ENCODE results near the gene HNRNPLL.
"Not testable (repeated sequence)": the region's sequence is repeated elsewhere in the genome, so short reads cannot be mapped to it uniquely, and the experiment has no call there.

The HNRNPLL gene

GRCh38 chr2:38560092-38560491, 42.6 kb downstream of the HNRNPLL start:
- no peak overlapping the region for H3K27ac ChIP-seq

GRCh38 chr2:38557981-38558380, 44.7 kb downstream of the HNRNPLL start:
- Histone ChIP-seq H3K27ac (no peak overlapping the region), H3K4me3 (no peak overlapping the region)

More at GRCh38 chr2:38560092-38560491, 42.6 kb downstream of the HNRNPLL start:
- H3K4me3 ChIP-seq, result no peak overlapping the region

DNA sequence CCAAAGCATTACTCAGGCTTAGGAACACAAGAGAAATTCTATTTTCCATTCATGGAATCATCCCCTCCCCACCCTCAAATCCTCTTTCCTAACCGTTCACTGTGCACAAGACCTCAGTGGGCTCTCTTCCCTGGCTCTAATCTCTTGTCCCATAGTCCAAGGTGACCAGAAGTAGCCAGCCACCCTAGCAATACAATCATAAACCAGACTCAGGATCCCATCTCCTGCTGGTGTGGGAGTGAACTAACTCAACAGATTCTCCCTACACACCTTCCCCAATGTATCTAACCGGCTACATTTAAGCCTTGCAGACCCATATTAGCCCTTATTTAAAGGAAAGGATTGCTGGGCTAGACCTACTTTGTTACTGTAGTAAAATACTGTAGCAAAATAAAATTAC, 45.5 kb downstream of the HNRNPLL start:
- no peak overlapping the region for H3K27ac ChIP-seq
- no peak overlapping the region for H3K4me3 ChIP-seq

- Histone ChIP-seq H3K27ac (no peak overlapping the region), H3K4me3 (no peak overlapping the region)
These were observed 46.5 kb downstream of the HNRNPLL start for GRCh38 chr2:38556006-38556801.

GRCh38 chr2:38554973-38555595, 47.6 kb downstream of the HNRNPLL start:
- Histone ChIP-seq H3K27ac (no peak overlapping the region), H3K4me3 (no peak overlapping the region)

DNA sequence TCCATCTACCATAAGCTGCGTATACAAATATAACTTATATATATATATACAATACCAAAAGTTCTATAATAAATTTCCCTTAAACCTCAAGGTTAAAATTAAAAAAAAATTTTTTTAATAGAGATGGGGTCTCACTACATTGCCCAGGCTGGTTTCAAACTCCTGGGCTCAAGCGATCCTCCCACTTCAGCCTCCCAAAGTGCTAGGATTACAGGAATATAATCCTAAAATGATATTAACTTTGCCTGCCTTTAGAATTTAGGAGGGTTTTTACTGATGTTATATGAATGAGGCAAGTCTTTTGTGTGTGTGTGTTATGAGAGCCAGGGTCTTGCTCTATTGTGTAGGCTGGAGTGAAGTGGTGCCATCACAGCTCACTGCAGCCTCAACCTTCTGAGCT, 49.2 kb downstream of the HNRNPLL start:
- Histone ChIP-seq H3K27ac (no peak overlapping the region), H3K4me3 (no peak overlapping the region)

GRCh38 chr2:38552259-38552658, 50.5 kb downstream of the HNRNPLL start:
- no peak overlapping the region for H3K4me3 ChIP-seq
- no peak overlapping the region for H3K27ac ChIP-seq

DNA sequence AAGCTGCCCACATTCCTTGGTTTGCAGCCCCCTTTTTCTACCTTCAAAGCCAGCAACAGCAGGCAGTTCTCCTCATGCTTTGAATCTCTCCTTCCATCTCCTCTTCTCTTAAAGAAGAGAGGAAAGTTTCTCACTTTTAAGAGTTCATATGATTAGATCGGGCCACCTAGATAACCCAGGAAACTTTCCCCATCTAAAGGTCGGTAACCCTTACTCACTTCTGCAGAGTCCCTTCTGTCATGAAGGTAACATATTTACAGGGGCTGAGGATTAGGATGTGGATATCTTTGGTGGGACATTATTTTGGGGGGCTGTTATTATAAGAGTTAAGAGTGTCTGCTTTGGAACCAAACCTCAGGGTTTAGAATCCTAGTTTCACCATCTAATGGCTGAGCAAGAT, 51.0 kb downstream of the HNRNPLL start:
- Histone ChIP-seq H3K4me3 (no peak overlapping the region), H3K27ac (no peak overlapping the region)

DNA sequence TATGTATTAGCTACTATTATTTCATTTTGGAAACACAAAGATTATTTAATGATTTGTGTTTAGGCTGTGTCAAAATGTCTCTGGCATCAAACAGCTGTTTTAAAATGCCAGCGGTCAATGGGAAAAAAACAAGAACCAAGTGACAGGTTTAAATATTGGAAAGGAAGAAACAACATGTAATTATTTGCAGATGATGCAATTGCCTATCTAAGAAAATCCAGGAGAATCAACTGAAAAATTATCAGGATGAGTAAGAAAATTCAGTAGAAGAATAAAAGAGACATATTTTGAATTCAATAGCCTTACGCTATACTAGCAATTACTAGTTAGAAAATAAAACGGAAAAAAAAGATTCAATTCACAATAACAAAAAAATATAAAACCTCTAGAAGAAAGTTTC, 51.6 kb downstream of the HNRNPLL start:
- H3K27ac ChIP-seq, result no peak overlapping the region

GRCh38 chr2:38549851-38550250, 52.9 kb downstream of the HNRNPLL start:
- Histone ChIP-seq H3K4me3 (no peak overlapping the region), H3K27ac (no peak overlapping the region)

More for the DNA sequence above, 51.6 kb downstream of the HNRNPLL start:
- no peak overlapping the region for H3K4me3 ChIP-seq

DNA sequence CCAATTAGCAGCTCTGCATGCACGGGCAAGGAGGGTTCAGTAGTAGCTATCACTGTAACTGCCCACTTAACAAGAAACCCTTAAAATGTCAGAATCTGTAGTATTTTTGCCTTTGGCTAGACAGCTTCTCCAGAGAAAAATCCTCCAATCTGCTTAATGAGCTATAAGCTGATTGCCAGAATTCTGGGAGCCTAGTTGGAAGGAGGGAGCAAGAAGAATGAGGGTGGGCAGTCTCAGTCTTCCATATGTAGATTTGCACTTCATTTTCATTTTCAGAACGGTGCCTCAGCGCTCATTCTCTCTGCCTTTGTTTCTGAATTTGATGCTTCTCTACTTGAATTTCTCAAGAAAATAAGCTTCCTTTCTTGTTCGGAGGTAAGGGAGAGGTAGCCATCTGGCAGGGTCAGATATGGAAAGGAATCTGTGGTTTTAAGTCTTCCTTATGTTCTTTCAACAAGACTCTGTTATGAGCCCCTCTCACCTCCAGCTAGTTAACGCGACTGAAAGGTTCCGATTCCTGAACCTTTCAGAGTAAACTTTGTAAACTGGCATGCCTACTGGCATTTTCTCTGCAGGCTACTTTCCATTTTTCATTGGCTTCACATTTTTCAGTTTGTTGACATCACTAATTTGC, 53.5 kb downstream of the HNRNPLL start:
- Histone ChIP-seq H3K4me3 (no peak overlapping the region), H3K27ac (no peak overlapping the region)

GRCh38 chr2:38547791-38548190, 54.9 kb downstream of the HNRNPLL start:
- no peak overlapping the region for H3K4me3 ChIP-seq
- no peak overlapping the region for H3K27ac ChIP-seq

GRCh38 chr2:38546585-38546984, 56.1 kb downstream of the HNRNPLL start:
- no peak overlapping the region for H3K4me3 ChIP-seq
- no peak overlapping the region for H3K27ac ChIP-seq

DNA sequence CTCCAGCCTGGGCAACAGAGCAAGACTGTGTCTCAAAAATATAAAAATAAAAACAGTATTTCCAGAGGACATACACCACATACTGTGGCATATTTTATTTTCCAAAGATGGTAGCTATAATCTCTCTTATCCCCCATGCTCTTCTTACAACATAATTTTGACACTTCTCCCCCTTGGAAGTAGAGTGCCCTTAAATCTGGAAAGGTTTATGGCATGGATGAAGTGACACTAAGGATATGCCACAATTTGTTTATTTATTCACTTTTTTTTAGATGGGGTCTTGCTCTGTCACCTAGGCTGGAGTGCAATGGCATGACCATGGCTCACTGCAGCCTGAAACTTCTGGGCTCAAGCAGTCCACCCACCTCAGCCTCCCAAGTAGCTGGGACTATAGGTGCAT, 56.7 kb downstream of the HNRNPLL start:
- H3K27ac ChIP-seq, result no peak overlapping the region
- no peak overlapping the region for H3K4me3 ChIP-seq

- not testable (repeated sequence) for H3K27ac ChIP-seq, H3K4me3 ChIP-seq
These were observed 60.5 kb downstream of the HNRNPLL start for GRCh38 chr2:38542248-38542631.

- no peak overlapping the region for H3K4me3 ChIP-seq
- H3K27ac ChIP-seq, result no peak overlapping the region
These were observed 62.0 kb downstream of the HNRNPLL start for GRCh38 chr2:38540580-38541286.

DNA sequence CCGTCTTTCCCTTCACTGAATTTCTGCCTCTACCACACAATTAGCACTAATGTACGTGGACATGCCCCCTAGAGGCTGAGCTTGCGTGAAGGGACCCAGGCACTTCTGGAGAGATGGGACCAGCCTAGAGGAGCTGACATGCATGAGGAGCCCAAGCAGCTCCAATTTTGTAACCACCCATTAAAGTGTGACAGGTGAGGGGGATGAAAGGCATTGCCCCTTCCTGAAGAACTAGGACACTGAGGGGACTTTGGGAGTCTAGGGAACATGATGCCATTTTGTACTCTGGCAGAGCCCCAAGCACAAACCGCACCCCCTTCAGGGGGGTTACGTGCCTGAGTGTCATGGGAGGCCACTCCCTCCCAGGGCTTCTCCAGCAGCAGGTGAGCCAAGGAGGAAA, 63.6 kb downstream of the HNRNPLL start:
- Histone ChIP-seq H3K4me3 (no peak overlapping the region), H3K27ac (no peak overlapping the region)

GRCh38 chr2:38537937-38538525, 64.7 kb downstream of the HNRNPLL start:
- Histone ChIP-seq H3K4me3 (no peak overlapping the region), H3K27ac (no peak overlapping the region)

DNA sequence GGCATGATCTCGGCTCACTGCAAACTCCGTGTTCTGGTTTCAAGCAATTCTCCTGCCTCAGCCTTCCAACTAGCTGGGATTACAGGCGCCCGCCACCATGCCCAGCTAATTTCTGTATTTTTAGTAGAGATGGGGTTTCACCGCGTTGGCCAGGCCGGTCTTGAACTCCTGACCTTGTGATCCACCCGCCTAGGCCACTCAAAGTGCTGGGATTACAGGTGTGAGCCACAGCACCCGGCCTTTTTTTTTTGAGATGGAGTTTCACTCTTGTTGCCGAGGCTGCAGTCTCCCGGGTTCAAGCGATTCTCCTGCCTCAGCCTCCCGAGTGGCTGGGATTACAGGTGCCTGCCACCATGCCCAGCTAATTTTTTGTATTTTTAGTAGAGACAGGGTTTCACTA, 65.4 kb downstream of the HNRNPLL start:
- not testable (repeated sequence) for H3K27ac ChIP-seq, H3K4me3 ChIP-seq

Data from skin epidermis (tissue), 12 donors.